ENCODE data around the gene ERC1.
"Not testable (repeated sequence)": the region's sequence is repeated elsewhere in the genome, so short reads cannot be mapped to it uniquely, and the experiment has no call there.

The ERC1 gene

DNA sequence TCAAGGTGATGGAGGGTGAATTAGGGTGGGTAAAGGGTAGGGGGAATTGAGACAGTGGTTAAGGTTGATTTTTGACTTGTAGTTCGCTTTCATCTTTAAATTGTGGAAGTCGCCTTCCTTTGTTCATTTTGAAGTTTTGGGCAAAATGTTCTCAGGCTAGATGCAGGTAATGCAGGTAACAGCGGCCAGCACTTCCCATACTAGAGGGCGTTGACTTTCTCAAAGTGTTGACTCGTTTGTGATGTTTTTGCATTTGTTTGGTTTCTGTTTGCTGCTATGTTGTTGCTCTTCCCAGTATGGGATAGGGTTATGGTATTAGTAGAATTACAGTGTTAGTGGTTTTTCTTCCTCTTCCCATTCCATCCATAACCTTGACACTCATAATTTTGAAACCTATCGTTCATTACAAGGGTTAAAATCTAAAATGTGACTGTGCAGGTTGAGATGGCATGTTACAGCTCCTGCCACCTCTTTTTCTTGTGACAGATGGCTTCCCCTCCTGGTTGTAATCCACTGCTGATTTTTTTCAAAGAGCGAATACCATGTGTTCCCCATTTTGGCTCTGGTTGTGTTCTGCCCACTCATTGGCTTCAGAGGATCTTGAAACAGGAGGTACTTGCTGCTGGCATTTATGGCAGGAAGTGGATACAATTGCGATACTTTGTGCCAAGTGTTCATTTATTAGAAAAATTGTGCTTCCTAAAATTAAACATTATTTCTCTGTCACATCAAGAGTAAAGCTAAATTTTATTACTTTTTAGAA is 57.1 kb downstream of the ERC1 start:
- Histone ChIP-seq H3K27ac (peak overlapping the region; percentile 52), H3K36me3 (peaks cover 2% of the 10 kb centered on the region; the same call in 1 of the 2 replicates), H3K27me3 (ENCODE audit: insufficient read depth, low read depth, severe bottlenecking) (no peaks in the 10 kb centered on the region), H3K9me3 (ENCODE audit: severe bottlenecking) (no peaks in the 10 kb centered on the region), H3K4me3 (ENCODE audit: low read depth, low read length) (no peak overlapping the region)
- DNase-seq = peak; percentile 38
- TF ChIP-seq, protein P1, sequence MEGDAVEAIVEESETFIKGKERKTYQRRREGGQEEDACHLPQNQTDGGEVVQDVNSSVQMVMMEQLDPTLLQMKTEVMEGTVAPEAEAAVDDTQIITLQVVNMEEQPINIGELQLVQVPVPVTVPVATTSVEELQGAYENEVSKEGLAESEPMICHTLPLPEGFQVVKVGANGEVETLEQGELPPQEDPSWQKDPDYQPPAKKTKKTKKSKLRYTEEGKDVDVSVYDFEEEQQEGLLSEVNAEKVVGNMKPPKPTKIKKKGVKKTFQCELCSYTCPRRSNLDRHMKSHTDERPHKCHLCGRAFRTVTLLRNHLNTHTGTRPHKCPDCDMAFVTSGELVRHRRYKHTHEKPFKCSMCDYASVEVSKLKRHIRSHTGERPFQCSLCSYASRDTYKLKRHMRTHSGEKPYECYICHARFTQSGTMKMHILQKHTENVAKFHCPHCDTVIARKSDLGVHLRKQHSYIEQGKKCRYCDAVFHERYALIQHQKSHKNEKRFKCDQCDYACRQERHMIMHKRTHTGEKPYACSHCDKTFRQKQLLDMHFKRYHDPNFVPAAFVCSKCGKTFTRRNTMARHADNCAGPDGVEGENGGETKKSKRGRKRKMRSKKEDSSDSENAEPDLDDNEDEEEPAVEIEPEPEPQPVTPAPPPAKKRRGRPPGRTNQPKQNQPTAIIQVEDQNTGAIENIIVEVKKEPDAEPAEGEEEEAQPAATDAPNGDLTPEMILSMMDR (IDR thresholded peaks at IDR 0.05; ENCODE audit: low read depth, low read length) = no peak

DNA sequence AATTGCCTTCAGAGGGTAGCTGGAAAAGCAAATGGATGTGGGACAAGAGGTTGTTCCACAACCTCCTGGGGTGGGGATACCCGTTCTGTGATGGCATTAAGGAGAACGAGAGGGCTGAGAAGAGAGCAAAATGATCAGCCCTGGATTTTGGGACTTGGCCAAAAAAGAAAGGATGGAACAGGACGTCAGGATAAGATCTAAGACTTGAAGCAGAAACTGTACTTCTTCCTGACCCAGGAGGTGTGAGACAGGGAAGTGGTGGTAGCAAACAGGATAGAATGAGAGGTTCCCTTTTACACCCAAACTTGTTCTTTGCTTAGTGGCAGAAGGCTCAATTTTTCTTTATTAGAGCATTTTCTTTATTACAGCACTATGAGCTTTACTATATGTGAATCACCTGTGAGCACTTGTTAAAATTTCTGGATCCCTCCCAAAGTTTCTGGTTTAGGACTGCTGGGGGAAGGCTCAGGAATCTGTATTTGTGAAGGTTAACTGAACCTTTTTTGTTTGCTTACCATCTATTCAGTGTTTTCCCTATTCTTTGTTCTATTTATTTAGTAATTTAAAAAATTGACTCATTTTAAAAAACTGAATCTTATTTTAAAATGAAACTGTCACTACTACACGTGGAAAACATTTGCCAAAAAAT is 59.2 kb downstream of the ERC1 start:
- Histone ChIP-seq H3K9me3 (ENCODE audit: severe bottlenecking) (no peaks in the 10 kb centered on the region), H3K27ac (no peak overlapping the region), H3K27me3 (ENCODE audit: insufficient read depth, low read depth, severe bottlenecking) (no peaks in the 10 kb centered on the region), H3K36me3 (peaks cover 2% of the 10 kb centered on the region; the same call in 1 of the 2 replicates), H3K4me3 (ENCODE audit: low read depth, low read length) (no peak overlapping the region)
- DNase-seq = no peak
- TF ChIP-seq, protein P1 (IDR thresholded peaks at IDR 0.05; ENCODE audit: low read depth, low read length) = no peak

DNA sequence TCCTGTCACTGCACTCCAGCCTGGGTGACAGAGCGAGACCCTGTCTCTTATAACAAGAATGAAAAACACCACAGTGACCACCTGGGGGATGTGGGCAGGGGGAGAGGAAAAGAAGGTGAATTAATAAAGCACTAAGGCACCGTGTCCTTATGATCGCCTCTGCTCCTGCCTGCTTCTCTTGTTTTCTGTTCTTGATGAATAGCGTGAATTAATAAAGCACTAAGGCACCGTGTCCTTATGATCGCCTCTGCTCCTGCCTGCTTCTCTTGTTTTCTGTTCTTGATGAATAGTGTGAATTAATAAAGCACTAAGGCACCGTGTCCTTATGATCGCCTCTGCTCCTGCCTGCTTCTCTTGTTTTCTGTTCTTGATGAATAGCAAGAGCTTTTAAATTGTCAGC is 60.6 kb downstream of the ERC1 start:
- H3K4me3 ChIP-seq (ENCODE audit: low read depth, low read length); H3K27me3 ChIP-seq (ENCODE audit: insufficient read depth, low read depth, severe bottlenecking); H3K9me3 ChIP-seq (ENCODE audit: severe bottlenecking); H3K36me3 ChIP-seq; DNase-seq; H3K27ac ChIP-seq: not testable (repeated sequence)

DNA sequence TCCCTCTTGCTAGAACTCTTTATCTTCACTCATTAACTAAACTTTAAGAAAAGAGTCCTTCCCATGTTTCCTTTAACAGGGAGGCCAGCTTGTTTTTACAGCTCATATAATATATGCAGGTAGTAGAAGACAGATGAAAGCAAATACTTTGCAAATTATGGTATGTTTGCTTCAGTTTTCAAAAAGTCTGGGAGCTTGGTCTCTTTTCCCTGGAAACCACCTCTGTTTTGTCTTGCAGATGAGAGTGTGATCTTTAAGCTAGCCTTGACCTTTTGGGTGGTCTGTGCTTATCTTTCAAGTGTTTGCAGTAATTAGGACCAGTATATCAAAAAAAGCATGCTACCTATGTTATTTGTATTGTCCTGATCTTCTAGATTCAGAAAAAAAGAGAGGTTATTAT is 62.7 kb downstream of the ERC1 start:
- no peak overlapping the region for H3K27ac ChIP-seq
- DNase-seq = no peak
- TF ChIP-seq, protein P1 (IDR thresholded peaks at IDR 0.05; ENCODE audit: low read depth, low read length) = no peak

DNA sequence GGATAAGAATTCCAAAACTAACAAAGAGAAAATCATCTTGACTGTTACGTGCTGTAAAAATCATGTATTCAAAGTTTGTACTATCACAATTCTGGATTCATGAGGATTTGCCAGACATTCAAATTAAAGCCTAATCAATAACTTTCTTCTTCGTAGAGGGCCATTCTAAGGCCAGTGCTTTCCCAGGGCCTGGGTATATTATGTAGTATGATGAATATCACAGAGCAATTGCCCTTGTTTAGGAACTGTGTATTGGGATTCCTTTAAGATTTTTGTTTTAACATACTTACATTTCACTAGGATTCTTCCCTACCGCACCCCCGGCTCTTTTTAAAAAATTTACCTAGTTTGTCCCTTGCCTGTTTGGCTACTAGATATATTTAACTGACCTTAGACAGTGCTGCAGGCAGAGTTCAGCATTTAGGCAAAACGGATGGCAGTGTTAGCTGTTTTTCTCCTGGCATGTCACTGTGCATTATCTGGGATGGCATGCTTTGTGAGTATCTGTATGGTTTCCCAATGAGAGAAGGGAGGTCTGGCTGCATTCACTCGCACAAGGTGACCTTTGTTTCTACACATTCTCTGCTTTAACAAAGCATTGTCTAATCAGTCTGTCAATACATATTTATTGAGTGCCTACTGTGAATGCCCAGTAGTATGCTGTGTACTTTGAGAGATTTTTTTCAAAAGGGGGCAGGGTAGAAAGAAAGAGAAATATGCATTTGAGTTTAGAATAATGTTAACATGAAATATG is 63.3 kb downstream of the ERC1 start:
- no peak for DNase-seq
- Histone ChIP-seq H3K9me3 (ENCODE audit: severe bottlenecking) (peaks cover 9% of the 10 kb centered on the region), H3K4me3 (ENCODE audit: low read depth, low read length) (no peak overlapping the region), H3K27ac (no peak overlapping the region), H3K36me3 (no peaks in the 10 kb centered on the region), H3K27me3 (ENCODE audit: insufficient read depth, low read depth, severe bottlenecking) (no peaks in the 10 kb centered on the region)
- TF ChIP-seq, protein P1 (IDR thresholded peaks at IDR 0.05; ENCODE audit: low read depth, low read length) = no peak

More for the DNA sequence above, 62.7 kb downstream of the ERC1 start:
- no peaks in the 10 kb centered on the region for H3K36me3 ChIP-seq
- H3K27me3 ChIP-seq (ENCODE audit: insufficient read depth, low read depth, severe bottlenecking) = no peaks in the 10 kb centered on the region
- H3K4me3 ChIP-seq (ENCODE audit: low read depth, low read length) = no peak overlapping the region
- H3K9me3 ChIP-seq (ENCODE audit: severe bottlenecking) = peaks cover 3% of the 10 kb centered on the region

DNA sequence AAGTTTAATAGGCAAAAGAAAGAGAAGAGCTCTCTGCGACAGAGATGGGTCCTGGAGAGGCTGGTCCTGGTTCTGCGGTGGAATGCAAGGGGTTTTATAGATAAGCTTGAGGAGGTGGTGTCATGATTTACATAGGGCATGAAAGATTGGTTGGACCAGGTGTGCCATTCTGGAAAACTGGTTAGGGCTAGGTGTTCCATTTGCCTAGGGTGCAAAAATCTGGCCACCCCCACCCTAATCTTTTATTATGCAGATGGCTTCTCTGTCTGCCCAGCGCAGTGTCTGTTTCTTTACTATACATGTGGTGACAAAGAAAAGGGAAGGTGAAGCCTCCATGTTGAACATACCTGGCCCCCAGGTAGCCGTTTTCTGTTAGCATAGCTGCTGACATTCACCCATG is 65.4 kb downstream of the ERC1 start:
- Histone ChIP-seq H3K27ac (no peak overlapping the region), H3K27me3 (ENCODE audit: insufficient read depth, low read depth, severe bottlenecking) (no peaks in the 10 kb centered on the region), H3K4me3 (ENCODE audit: low read depth, low read length) (no peak overlapping the region), H3K9me3 (ENCODE audit: severe bottlenecking) (peaks cover 10% of the 10 kb centered on the region), H3K36me3 (no peaks in the 10 kb centered on the region)
- TF ChIP-seq, protein P1 (IDR thresholded peaks at IDR 0.05; ENCODE audit: low read depth, low read length) = no peak
- no peak for DNase-seq

Data from WERI-Rb-1 (cell line).